Liver (tissue), 9 donors: Measurements from ENCODE around the gene PAX5. TPM values are rescaled to one million over a fixed set of nuclear protein-coding genes. Genes with fewer than 3 reads are reported as not detected.

Experiments used
- DNase-seq: peaks from one replicate; pipeline ENCODE4 v3.0.0-alpha.2; 2017; ENCODE audit warnings: low spot score
- H3K27ac ChIP-seq, 2 donors: one replicate each; pipeline ENCODE4 v1.7.0; 2013; ENCODE audit warnings: inconsistent platforms in 2 of 2, low read length in 2 of 2, control low read depth in 1 of 2, low read depth in 1 of 2, mild to moderate bottlenecking in 1 of 2
- H3K27me3 ChIP-seq, 4 donors: one replicate each; pipeline versions ENCODE4 v1.6.1 to v1.7.0; 2013; ENCODE audit warnings: low read length in 3 of 4, inconsistent platforms in 1 of 4, mild to moderate bottlenecking in 1 of 4, moderate library complexity in 1 of 4; ENCODE audit not compliant: control insufficient read depth in 4 of 4, insufficient read depth in 4 of 4
- H3K36me3 ChIP-seq, 4 donors: one replicate each; pipeline versions ENCODE4 v1.6.1 to v1.7.0; 2013; ENCODE audit warnings: low read length in 3 of 4, mild to moderate bottlenecking in 3 of 4, low read depth in 1 of 4, moderate library complexity in 1 of 4; ENCODE audit not compliant: control insufficient read depth in 4 of 4, insufficient read depth in 3 of 4
- H3K4me1 ChIP-seq, 4 donors: one replicate each; pipeline versions ENCODE4 v1.6.1 to v1.7.0; 2013; ENCODE audit warnings: low read length in 3 of 4, mild to moderate bottlenecking in 3 of 4, moderate library complexity in 1 of 4; ENCODE audit not compliant: control insufficient read depth in 4 of 4, insufficient read depth in 4 of 4
- H3K4me3 ChIP-seq, 3 donors: one replicate each; pipeline versions ENCODE4 v1.6.1 to v1.7.0; 2013; ENCODE audit warnings: low read length in 3 of 3, control low read depth in 1 of 3, low read depth in 1 of 3, mild to moderate bottlenecking in 1 of 3
- H3K9ac ChIP-seq, 2 donors: one replicate each; pipeline ENCODE4 v1.7.0; 2013; ENCODE audit warnings: low read length in 2 of 2, mild to moderate bottlenecking in 2 of 2, moderate library complexity in 2 of 2, control low read depth in 1 of 2, low read depth in 1 of 2
- H3K9me3 ChIP-seq, 4 donors: one replicate each; pipeline versions ENCODE4 v1.6.1 to v1.7.0; 2013; ENCODE audit warnings: low read length in 3 of 4; ENCODE audit not compliant: control insufficient read depth in 4 of 4
- EGR1 ChIP-seq, 2 donors: IDR thresholded peaks; 2 replicates each; pipeline ENCODE4 v1.6.1; 2016 to 2018; ENCODE audit warnings: antibody characterized with exemption in 2 of 2, low read depth in 2 of 2
- FOXA1 ChIP-seq: IDR thresholded peaks from 2 replicates; pipeline ENCODE4 v1.6.1; 2016; ENCODE audit warnings: antibody characterized with exemption
- FOXA2 ChIP-seq: IDR thresholded peaks from 2 replicates; pipeline ENCODE4 v1.6.1; 2016; ENCODE audit warnings: antibody characterized with exemption
- GABPA ChIP-seq, 2 donors: IDR thresholded peaks in 1 of 2; conservative IDR thresholded peaks in 1 of 2; 2 replicates each; pipeline ENCODE4 v1.6.1; 2016; ENCODE audit warnings: antibody characterized with exemption in 2 of 2, mild to moderate bottlenecking in 1 of 2, moderate library complexity in 1 of 2
- HNF4A ChIP-seq, 2 donors: conservative IDR thresholded peaks; 2 replicates each; pipeline ENCODE4 v1.6.1; 2016; ENCODE audit warnings: antibody characterized with exemption in 2 of 2, mild to moderate bottlenecking in 2 of 2
- HNF4G ChIP-seq: IDR thresholded peaks from 2 replicates; pipeline ENCODE4 v1.6.1; 2016; ENCODE audit warnings: antibody characterized with exemption
- NR2F2 ChIP-seq: IDR thresholded peaks from 2 replicates; pipeline ENCODE4 v1.6.1; 2016; ENCODE audit warnings: antibody characterized with exemption
- RAD21 ChIP-seq, 2 donors: IDR thresholded peaks; 2 replicates each; pipeline ENCODE4 v1.6.1; 2016; ENCODE audit warnings: antibody characterized with exemption in 2 of 2, mild to moderate bottlenecking in 2 of 2
- RXRA ChIP-seq, 2 donors: IDR thresholded peaks; 2 replicates each; pipeline ENCODE4 v1.6.1; 2017 to 2018; ENCODE audit warnings: antibody characterized with exemption in 2 of 2, mild to moderate bottlenecking in 1 of 2
- SP1 ChIP-seq: IDR thresholded peaks from 2 replicates; pipeline ENCODE4 v1.6.1; 2018; ENCODE audit warnings: antibody characterized with exemption, mild to moderate bottlenecking
- TAF1 ChIP-seq: conservative IDR thresholded peaks from 2 replicates; pipeline ENCODE4 v1.6.1; 2016; ENCODE audit warnings: antibody characterized with exemption, mild to moderate bottlenecking
- YY1 ChIP-seq: IDR thresholded peaks from 2 replicates; pipeline ENCODE4 v1.6.1; 2016; ENCODE audit warnings: antibody characterized with exemption, mild to moderate bottlenecking
- WGBS: extraction: QIAGEN DNeasy Blood & Tissue Kit; methylation state at CpG from one replicate; pipeline ENCODE4 v1.1.7; 2013; 5-methylcytosine and 5-hydroxymethylcytosine counted together
- polyA plus RNA-seq, 2 donors: library from polyadenylated mRNA; stranded (reverse) in 1 of 2; unstranded in 1 of 2; fragments of 200-250 nt in 1 of 2; fragments of >200 nt in 1 of 2; fragmentation: Nextera tagmentation in 1 of 2; extraction: Ambion mirVana in 1 of 2; gene quantifications; one replicate each; pipeline versions ENCODE4 v1.2.1 to v1.2.3, GENCODE V29; 2013 to 2015
- total RNA-seq, 2 donors: library from RNA; depleted of rRNA; stranded (reverse); fragments of >200 nt; gene quantifications; one replicate each; pipeline ENCODE4 v1.2.3, GENCODE V29; 2014
- TF ChIP-seq, protein P1 (sequence below): IDR thresholded peaks from 2 replicates; pipeline ENCODE4 v1.6.1; 2016; ENCODE audit warnings: antibody characterized with exemption
- TF ChIP-seq, protein P2 (sequence below): IDR thresholded peaks from 2 replicates; pipeline ENCODE4 v1.6.1; 2016; ENCODE audit warnings: antibody characterized with exemption, mild to moderate bottlenecking
- TF ChIP-seq, protein P3 (sequence below): fragments of 150-350 bp; IDR thresholded peaks from 2 replicates; pipeline ENCODE4 v1.5.1; 2017; ENCODE audit warnings: improper control_type of control experiment, low read depth, low read length; ENCODE audit not compliant: missing input control
- TF ChIP-seq, protein P4 (sequence below): IDR thresholded peaks from 2 replicates; pipeline ENCODE4 v1.6.1; 2016; ENCODE audit warnings: antibody characterized with exemption
- donor health status: healthy.
- donor health status: healthy.
- donor health status: healthy.
- donor health status: healthy.
- donor health status: healthy.

The PAX5 gene
- total and polyA plus RNA-seq, 4 donors = 0.05 to 2.7 (median 0.11) TPM

DNA sequence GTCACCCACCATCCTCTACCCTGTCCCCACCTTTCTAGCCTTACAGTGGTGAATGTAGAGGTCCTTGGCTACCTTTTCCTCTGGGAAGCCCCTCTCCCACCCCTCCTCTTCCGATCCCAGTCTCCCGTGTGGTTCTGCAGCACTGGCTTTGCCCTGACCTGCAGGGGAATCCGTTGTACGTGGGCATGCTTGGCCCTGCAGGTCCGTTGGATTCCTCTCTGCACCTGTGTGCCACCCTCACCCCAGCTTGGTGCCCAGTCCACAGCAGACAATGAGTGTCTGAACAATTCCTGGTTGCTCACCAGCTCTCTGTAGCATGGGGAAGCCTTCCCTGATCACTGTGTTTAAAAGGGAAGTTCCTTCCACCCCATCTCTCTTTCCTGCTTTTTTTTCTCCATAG lies 185.1 kb downstream of the PAX5 start:
- Histone ChIP-seq H3K4me1 (no peaks in the 10 kb centered on the region), H3K27ac (no peak overlapping the region), H3K9me3 (no peaks in the 10 kb centered on the region), H3K27me3 (no peaks in the 10 kb centered on the region), H3K9ac (no peak overlapping the region), H3K4me3 (no peak overlapping the region), H3K36me3 (no peaks in the 10 kb centered on the region)
- WGBS = 90% methylated on average over 5 of the region's 5 CpGs
- TF ChIP-seq EGR1 (IDR thresholded peaks at IDR 0.05; ENCODE audit: low read depth in 2 of 2) = no peak
- TF ChIP-seq SP1 = no peak
- no peak for TF ChIP-seq HNF4A (conservative IDR thresholded peaks at IDR 0.05)
- TF ChIP-seq, protein P1, sequence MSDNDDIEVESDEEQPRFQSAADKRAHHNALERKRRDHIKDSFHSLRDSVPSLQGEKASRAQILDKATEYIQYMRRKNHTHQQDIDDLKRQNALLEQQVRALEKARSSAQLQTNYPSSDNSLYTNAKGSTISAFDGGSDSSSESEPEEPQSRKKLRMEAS = no peak
- TF ChIP-seq RAD21 (IDR thresholded peaks at IDR 0.05) = no peak
- no peak for DNase-seq

DNA sequence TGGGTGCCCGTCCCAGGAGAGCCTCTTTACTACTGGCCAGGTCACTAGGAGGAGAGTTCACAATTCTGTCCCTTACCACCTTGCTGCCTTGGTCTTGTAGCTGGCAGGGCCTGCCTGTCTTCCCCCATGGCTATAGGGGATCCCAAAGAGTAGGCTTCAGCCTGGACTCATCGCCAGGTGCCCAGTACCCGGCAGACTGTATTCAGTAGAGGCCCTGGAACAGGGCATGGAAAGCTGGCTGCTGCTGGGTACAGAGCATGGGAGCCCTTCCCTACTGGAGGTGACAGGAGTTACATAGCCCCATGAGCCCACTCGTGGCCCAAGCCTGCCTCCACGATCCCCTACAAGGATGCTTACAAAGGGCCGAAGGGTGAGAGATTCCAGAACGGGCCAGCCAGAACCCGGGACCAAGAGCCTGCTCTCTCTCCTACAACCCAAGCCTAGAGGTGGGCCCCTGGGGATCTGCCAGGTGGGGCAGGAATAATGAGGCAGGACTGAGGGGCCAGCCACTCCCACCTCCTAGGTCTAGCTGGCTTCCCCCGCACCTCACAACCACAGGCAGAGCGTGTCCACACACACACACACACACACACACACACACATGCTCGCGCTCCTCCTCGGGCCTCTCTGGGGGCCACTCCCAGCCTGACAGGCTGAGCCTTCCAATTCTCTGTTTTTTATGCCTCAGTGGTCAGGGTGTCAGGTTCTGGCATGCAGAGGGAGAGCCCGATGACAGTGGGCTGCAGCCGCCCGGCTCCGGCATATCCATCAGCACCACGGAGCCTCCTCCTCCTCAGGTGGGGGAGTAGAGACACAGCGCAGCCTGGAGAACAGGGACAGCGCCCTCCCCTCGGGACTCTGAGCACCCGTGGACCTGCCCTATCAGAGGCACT lies 186.0 kb downstream of the PAX5 start:
- TF ChIP-seq, protein P2, sequence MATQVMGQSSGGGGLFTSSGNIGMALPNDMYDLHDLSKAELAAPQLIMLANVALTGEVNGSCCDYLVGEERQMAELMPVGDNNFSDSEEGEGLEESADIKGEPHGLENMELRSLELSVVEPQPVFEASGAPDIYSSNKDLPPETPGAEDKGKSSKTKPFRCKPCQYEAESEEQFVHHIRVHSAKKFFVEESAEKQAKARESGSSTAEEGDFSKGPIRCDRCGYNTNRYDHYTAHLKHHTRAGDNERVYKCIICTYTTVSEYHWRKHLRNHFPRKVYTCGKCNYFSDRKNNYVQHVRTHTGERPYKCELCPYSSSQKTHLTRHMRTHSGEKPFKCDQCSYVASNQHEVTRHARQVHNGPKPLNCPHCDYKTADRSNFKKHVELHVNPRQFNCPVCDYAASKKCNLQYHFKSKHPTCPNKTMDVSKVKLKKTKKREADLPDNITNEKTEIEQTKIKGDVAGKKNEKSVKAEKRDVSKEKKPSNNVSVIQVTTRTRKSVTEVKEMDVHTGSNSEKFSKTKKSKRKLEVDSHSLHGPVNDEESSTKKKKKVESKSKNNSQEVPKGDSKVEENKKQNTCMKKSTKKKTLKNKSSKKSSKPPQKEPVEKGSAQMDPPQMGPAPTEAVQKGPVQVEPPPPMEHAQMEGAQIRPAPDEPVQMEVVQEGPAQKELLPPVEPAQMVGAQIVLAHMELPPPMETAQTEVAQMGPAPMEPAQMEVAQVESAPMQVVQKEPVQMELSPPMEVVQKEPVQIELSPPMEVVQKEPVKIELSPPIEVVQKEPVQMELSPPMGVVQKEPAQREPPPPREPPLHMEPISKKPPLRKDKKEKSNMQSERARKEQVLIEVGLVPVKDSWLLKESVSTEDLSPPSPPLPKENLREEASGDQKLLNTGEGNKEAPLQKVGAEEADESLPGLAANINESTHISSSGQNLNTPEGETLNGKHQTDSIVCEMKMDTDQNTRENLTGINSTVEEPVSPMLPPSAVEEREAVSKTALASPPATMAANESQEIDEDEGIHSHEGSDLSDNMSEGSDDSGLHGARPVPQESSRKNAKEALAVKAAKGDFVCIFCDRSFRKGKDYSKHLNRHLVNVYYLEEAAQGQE = no peak
- TF ChIP-seq FOXA2 = no peak
- Histone ChIP-seq H3K27ac (no peak overlapping the region), H3K4me1 (no peaks in the 10 kb centered on the region), H3K27me3 (no peaks in the 10 kb centered on the region), H3K4me3 (no peak overlapping the region), H3K9ac (no peak overlapping the region), H3K9me3 (no peaks in the 10 kb centered on the region), H3K36me3 (no peaks in the 10 kb centered on the region)
- no peak for DNase-seq
- WGBS = 70% methylated on average over 22 of the region's 22 CpGs

DNA sequence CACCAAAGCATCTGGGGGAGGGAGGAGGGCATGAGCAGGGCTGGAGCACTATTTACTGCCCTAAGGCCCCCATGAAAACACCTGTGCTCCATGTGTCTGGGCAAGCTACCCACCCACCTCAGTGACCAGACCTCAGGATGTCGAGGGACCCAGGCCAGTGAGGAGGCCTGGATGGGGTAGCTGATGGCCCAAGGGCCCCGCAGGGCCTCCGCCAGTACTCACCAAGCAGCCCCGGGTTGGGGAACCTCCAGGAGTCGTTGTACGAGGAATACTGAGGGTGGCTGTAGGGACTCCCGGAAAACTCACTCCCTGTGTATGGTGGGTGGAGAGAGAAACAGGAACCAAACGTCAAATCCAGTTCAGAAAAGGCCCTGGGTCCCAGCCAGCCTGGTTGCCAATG lies 187.4 kb downstream of the PAX5 start:
- no peaks in the 10 kb centered on the region for H3K36me3 ChIP-seq
- H3K27ac ChIP-seq = no peak overlapping the region
- 90% methylated on average over 8 of the region's 8 CpGs for whole genome bisulfite sequencing
- no peaks in the 10 kb centered on the region for H3K9me3 ChIP-seq
- H3K4me3 ChIP-seq = no peak overlapping the region
- peaks cover 0 to 1% (median under 1%) of the 10 kb centered on the region in 4 donors for H3K4me1 ChIP-seq
- H3K27me3 ChIP-seq = no peaks in the 10 kb centered on the region
- H3K9ac ChIP-seq = no peak overlapping the region
- DNase-seq = no peak
- TF ChIP-seq, protein P3, sequence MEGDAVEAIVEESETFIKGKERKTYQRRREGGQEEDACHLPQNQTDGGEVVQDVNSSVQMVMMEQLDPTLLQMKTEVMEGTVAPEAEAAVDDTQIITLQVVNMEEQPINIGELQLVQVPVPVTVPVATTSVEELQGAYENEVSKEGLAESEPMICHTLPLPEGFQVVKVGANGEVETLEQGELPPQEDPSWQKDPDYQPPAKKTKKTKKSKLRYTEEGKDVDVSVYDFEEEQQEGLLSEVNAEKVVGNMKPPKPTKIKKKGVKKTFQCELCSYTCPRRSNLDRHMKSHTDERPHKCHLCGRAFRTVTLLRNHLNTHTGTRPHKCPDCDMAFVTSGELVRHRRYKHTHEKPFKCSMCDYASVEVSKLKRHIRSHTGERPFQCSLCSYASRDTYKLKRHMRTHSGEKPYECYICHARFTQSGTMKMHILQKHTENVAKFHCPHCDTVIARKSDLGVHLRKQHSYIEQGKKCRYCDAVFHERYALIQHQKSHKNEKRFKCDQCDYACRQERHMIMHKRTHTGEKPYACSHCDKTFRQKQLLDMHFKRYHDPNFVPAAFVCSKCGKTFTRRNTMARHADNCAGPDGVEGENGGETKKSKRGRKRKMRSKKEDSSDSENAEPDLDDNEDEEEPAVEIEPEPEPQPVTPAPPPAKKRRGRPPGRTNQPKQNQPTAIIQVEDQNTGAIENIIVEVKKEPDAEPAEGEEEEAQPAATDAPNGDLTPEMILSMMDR = no peak
- TF ChIP-seq EGR1 (IDR thresholded peaks at IDR 0.05; ENCODE audit: low read depth in 2 of 2) (no peak), RAD21 (IDR thresholded peaks at IDR 0.05) (no peak), NR2F2 (no peak), RXRA (IDR thresholded peaks at IDR 0.05) (no peak), FOXA2 (no peak), TAF1 (no peak), HNF4G (no peak), YY1 (no peak), GABPA (IDR thresholded peaks at IDR 0.05 in 1 of 2, conservative IDR thresholded peaks at IDR 0.05 in 1 of 2) (no peak), FOXA1 (no peak)
- TF ChIP-seq, protein P2 = no peak
- TF ChIP-seq, protein P4, sequence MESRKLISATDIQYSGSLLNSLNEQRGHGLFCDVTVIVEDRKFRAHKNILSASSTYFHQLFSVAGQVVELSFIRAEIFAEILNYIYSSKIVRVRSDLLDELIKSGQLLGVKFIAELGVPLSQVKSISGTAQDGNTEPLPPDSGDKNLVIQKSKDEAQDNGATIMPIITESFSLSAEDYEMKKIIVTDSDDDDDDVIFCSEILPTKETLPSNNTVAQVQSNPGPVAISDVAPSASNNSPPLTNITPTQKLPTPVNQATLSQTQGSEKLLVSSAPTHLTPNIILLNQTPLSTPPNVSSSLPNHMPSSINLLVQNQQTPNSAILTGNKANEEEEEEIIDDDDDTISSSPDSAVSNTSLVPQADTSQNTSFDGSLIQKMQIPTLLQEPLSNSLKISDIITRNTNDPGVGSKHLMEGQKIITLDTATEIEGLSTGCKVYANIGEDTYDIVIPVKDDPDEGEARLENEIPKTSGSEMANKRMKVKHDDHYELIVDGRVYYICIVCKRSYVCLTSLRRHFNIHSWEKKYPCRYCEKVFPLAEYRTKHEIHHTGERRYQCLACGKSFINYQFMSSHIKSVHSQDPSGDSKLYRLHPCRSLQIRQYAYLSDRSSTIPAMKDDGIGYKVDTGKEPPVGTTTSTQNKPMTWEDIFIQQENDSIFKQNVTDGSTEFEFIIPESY = no peak
